Fibroblast of pulmonary artery (primary cell): ENCODE data around the gene GNL3.
"Not testable (repeated sequence)": the region's sequence is repeated elsewhere in the genome, so short reads cannot be mapped to it uniquely, and the experiment has no call there.

Source experiments
- DNase-seq: peaks from one replicate; pipeline ENCODE4 v3.0.0-alpha.2; 2010; ENCODE audit warnings: low read depth
- H3K4me3 ChIP-seq: replicated peaks from 2 replicates; pipeline ENCODE4 v1.5.1; 2011; ENCODE audit warnings: low read depth, mild to moderate bottlenecking, control low read depth, low read length, moderate library complexity
- CTCF ChIP-seq: IDR thresholded peaks from 2 replicates; pipeline ENCODE4 v1.5.1; 2011; ENCODE audit warnings: mild to moderate bottlenecking, control low read depth, low read length, inconsistent platforms; ENCODE audit errors: missing control alignments

The GNL3 gene

GRCh38 chr3:52655895-52656294 lies 29.9 kb upstream of the GNL3 start:
- TF ChIP-seq CTCF, result no peak
- no peak overlapping the region for H3K4me3 ChIP-seq
- DNase-seq, result no peak

- TF ChIP-seq CTCF, result no peak
Observed at GRCh38 chr3:52660046-52660445, 25.8 kb upstream of the GNL3 start.

GRCh38 chr3:52663098-52663497 lies 22.7 kb upstream of the GNL3 start:
- H3K4me3 ChIP-seq, result no peak overlapping the region
- DNase-seq, result no peak
- TF ChIP-seq CTCF, result no peak

More at GRCh38 chr3:52660046-52660445, 25.8 kb upstream of the GNL3 start:
- DNase-seq, result no peak
- no peak overlapping the region for H3K4me3 ChIP-seq

- peak; percentile 100 for DNase-seq
- H3K4me3 ChIP-seq, result peak overlapping the region; percentile 11
- no peak for TF ChIP-seq CTCF
Observed at GRCh38 chr3:52670621-52671521, 15.0 kb upstream of the GNL3 start.

- H3K4me3 ChIP-seq, result no peak overlapping the region
- DNase-seq, result no peak
- TF ChIP-seq CTCF, result no peak
Observed at GRCh38 chr3:52671676-52672075, 14.2 kb upstream of the GNL3 start.

GRCh38 chr3:52676201-52676600 lies 9.6 kb upstream of the GNL3 start:
- not testable (repeated sequence) for DNase-seq, H3K4me3 ChIP-seq

- no peak for TF ChIP-seq CTCF
- no peak for DNase-seq
- H3K4me3 ChIP-seq, result no peak overlapping the region
Observed at GRCh38 chr3:52678265-52679198, 7.3 kb upstream of the GNL3 start.
